Nephron (organoid): Measurements from ENCODE around the gene FAM174B.

Experiments
- H3K27ac Mint-ChIP-seq, 3 experiments: 2 replicates each; pipeline ENCODE4 v1.8.0; 2020; ENCODE audit warnings: mixed read lengths in 3 of 3, mild to moderate bottlenecking in 2 of 3, moderate library complexity in 1 of 3
- H3K27me3 Mint-ChIP-seq: 2 replicates; pipeline ENCODE4 v1.8.0; 2021; ENCODE audit warnings: low read depth, mild to moderate bottlenecking, moderate library complexity, mixed read lengths
- H3K36me3 Mint-ChIP-seq: 2 replicates; pipeline ENCODE4 v1.8.0; 2020; ENCODE audit warnings: low read depth, mixed read lengths
- H3K4me1 Mint-ChIP-seq: 2 replicates; pipeline ENCODE4 v1.8.0; 2020; ENCODE audit warnings: mixed read lengths
- H3K4me3 Mint-ChIP-seq, 3 experiments: 2 replicates each; pipeline ENCODE4 v1.8.0; 2020; ENCODE audit warnings: mild to moderate bottlenecking in 3 of 3, mixed read lengths in 3 of 3, moderate library complexity in 2 of 3
- H3K9me3 Mint-ChIP-seq: 2 replicates; pipeline ENCODE4 v1.8.0; 2020; ENCODE audit warnings: mixed read lengths
- CTCF ChIP-seq, 3 experiments: fragments of 200-600 bp; sonication (generic); IDR thresholded peaks; one replicate each; pipeline ENCODE4 v1.5.0; 2021; ENCODE audit warnings: antibody characterized with exemption in 3 of 3; ENCODE audit not compliant: unreplicated experiment in 3 of 3

Gene FAM174B

GRCh38 chr15:92651877-92652575 lies 3.5 kb downstream of the FAM174B start:
- H3K36me3 Mint-ChIP-seq, result peaks cover 4% of the 10 kb centered on the region
- H3K27me3 Mint-ChIP-seq, result no peaks in the 10 kb centered on the region
- no peak for TF ChIP-seq CTCF (IDR thresholded peaks at IDR 0.05; ENCODE audit: unreplicated experiment in 3 of 3)
- peak overlapping the region; percentile 2 to 92 (median 16) for H3K4me3 Mint-ChIP-seq
- peaks cover 62% of the 10 kb centered on the region for H3K4me1 Mint-ChIP-seq
- no peaks in the 10 kb centered on the region for H3K9me3 Mint-ChIP-seq
- H3K27ac Mint-ChIP-seq, result peak overlapping the region in 2 of 3 experiments; percentile 11

- H3K27ac Mint-ChIP-seq, result peak overlapping the region in 2 of 3 experiments; percentile 83 to 90
- no peak for TF ChIP-seq CTCF (IDR thresholded peaks at IDR 0.05; ENCODE audit: unreplicated experiment in 3 of 3)
- peak overlapping the region in 1 of 3 experiments; percentile 42 for H3K4me3 Mint-ChIP-seq
- no peaks in the 10 kb centered on the region for H3K9me3 Mint-ChIP-seq
- peaks cover 4% of the 10 kb centered on the region for H3K36me3 Mint-ChIP-seq
- H3K27me3 Mint-ChIP-seq, result no peaks in the 10 kb centered on the region
- peaks cover 67% of the 10 kb centered on the region for H3K4me1 Mint-ChIP-seq
Observed at GRCh38 chr15:92650966-92651365, 4.6 kb downstream of the FAM174B start.

- H3K4me1 Mint-ChIP-seq, result peaks cover 71% of the 10 kb centered on the region
- peak overlapping the region; percentile 49 to 90 (median 83) for H3K27ac Mint-ChIP-seq
- no peaks in the 10 kb centered on the region for H3K27me3 Mint-ChIP-seq
- peaks cover 4% of the 10 kb centered on the region for H3K36me3 Mint-ChIP-seq
- H3K4me3 Mint-ChIP-seq, result peak overlapping the region in 2 of 3 experiments; percentile 38 to 62
- TF ChIP-seq CTCF (IDR thresholded peaks at IDR 0.05; ENCODE audit: unreplicated experiment in 3 of 3), result no peak
- H3K9me3 Mint-ChIP-seq, result no peaks in the 10 kb centered on the region
Observed at GRCh38 chr15:92650256-92650655, 5.3 kb downstream of the FAM174B start.

- H3K27me3 Mint-ChIP-seq, result no peaks in the 10 kb centered on the region
- H3K4me1 Mint-ChIP-seq, result peaks cover 71% of the 10 kb centered on the region
- H3K27ac Mint-ChIP-seq, result peak overlapping the region in 2 of 3 experiments; percentile 15 to 25
- no peak for TF ChIP-seq CTCF (IDR thresholded peaks at IDR 0.05; ENCODE audit: unreplicated experiment in 3 of 3)
- peaks cover 4% of the 10 kb centered on the region for H3K36me3 Mint-ChIP-seq
- no peak overlapping the region for H3K4me3 Mint-ChIP-seq
- no peaks in the 10 kb centered on the region for H3K9me3 Mint-ChIP-seq
Observed at GRCh38 chr15:92648190-92648875, 7.2 kb downstream of the FAM174B start.

GRCh38 chr15:92647467-92648163 lies 8.0 kb downstream of the FAM174B start:
- peak overlapping the region in 2 of 3 experiments; percentile 15 to 25 for H3K27ac Mint-ChIP-seq
- H3K4me1 Mint-ChIP-seq, result peaks cover 64% of the 10 kb centered on the region
- H3K27me3 Mint-ChIP-seq, result no peaks in the 10 kb centered on the region
- peaks cover 2% of the 10 kb centered on the region for H3K9me3 Mint-ChIP-seq
- no peak overlapping the region for H3K4me3 Mint-ChIP-seq
- TF ChIP-seq CTCF (IDR thresholded peaks at IDR 0.05; ENCODE audit: unreplicated experiment in 3 of 3), result no peak
- H3K36me3 Mint-ChIP-seq, result peaks cover 5% of the 10 kb centered on the region
